ENCODE results near the gene DYNC2LI1. TPM values are rescaled to one million over a fixed set of nuclear protein-coding genes. Genes with fewer than 3 reads are reported as not detected.

Gene DYNC2LI1
- total and polyA plus RNA-seq, 2 donors (not counting 1 experiment from before 2014, with no cell fraction given) = 3.8 to 11.4 TPM

- ATAC-seq (ENCODE audit: low read depth) (no peak), DNase-seq (no peak)
- H3K4me2 ChIP-seq (replicated peaks; ENCODE audit: low read depth, low read length, poor library complexity, severe bottlenecking) = no peak overlapping the region
- no peak for TF ChIP-seq CTCF (IDR thresholded peaks at IDR 0.05)
- TF ChIP-seq EZH2 (IDR thresholded peaks at IDR 0.05; ENCODE audit: borderline replicate concordance, insufficient read depth, low read depth, low read length, poor library complexity, severe bottlenecking) = no peak
- no peak overlapping the region for H3K4me3 Mint-ChIP-seq
- WGBS (ENCODE audit: insufficient coverage) = 15% methylated on average over 54 of the region's 54 CpGs
- H3K4me1 Mint-ChIP-seq = peaks cover 2% of the 10 kb centered on the region
- no peaks in the 10 kb centered on the region for H3K9me3 ChIP-seq (ENCODE audit: control extremely low read depth in 1 of 3, control insufficient read depth in 2 of 3, insufficient read depth in 1 of 3, low read length in 2 of 3)
- no peaks in the 10 kb centered on the region for H4K20me1 ChIP-seq (ENCODE audit: control insufficient read depth, insufficient read depth, low read length, poor library complexity, severe bottlenecking)
- H3K36me3 ChIP-seq (replicated peaks in 1 of 2; ENCODE audit: control extremely low read depth in 1 of 2, control insufficient read depth in 1 of 2, extremely low read depth in 1 of 2, insufficient read depth in 2 of 2, low read length in 1 of 2) = no peaks in the 10 kb centered on the region
- H3K4me3 ChIP-seq (ENCODE audit: control extremely low read depth in 1 of 5, extremely low read depth in 1 of 5, insufficient read depth in 1 of 5, low read depth in 2 of 5, low read length in 4 of 5) = no peak overlapping the region
- peaks cover 24% of the 10 kb centered on the region for H3K27me3 Mint-ChIP-seq
- no peaks in the 10 kb centered on the region for H3K79me2 ChIP-seq (ENCODE audit: control insufficient read depth, insufficient read depth, low read length)
- no peaks in the 10 kb centered on the region for H3K9me3 Mint-ChIP-seq (ENCODE audit: insufficient read depth)
- no peak overlapping the region for H3K27ac Mint-ChIP-seq
- no peak overlapping the region for H2AFZ ChIP-seq (ENCODE audit: insufficient read depth, low read depth, low read length, poor library complexity, severe bottlenecking)
- intact Hi-C loops (cut with micrococcal nuclease) = no loop called here
- no peak overlapping the region for H3K9ac ChIP-seq (ENCODE audit: low read length)
- POLR2A ChIA-PET = no interaction called here
- peaks cover 0 to 19% (median 0%) of the 10 kb centered on the region in 4 experiments for H3K27me3 ChIP-seq (replicated peaks in 1 of 4; ENCODE audit: control extremely low read depth in 1 of 4, control insufficient read depth in 3 of 4, insufficient read depth in 4 of 4, low read length in 3 of 4)
- CTCF ChIA-PET = interaction anchor here (0.6 kb wide), 1 partner anchor 35 kb away, joined by 4 read pairs; no protein-coding TSS in a partner anchor
- no peak overlapping the region for H3K27ac ChIP-seq (ENCODE audit: low read length in 2 of 2)
- no peaks in the 10 kb centered on the region for H3K4me1 ChIP-seq (ENCODE audit: control insufficient read depth in 2 of 2, insufficient read depth in 2 of 2, low read length in 2 of 2)
These were observed 57.9 kb downstream of the DYNC2LI1 start for GRCh38 chr2:43831543-43832294.

GRCh38 chr2:43832457-43832856, 58.6 kb downstream of the DYNC2LI1 start:
- CTCF ChIA-PET = no interaction called here
- TF ChIP-seq EZH2 (IDR thresholded peaks at IDR 0.05; ENCODE audit: borderline replicate concordance, insufficient read depth, low read depth, low read length, poor library complexity, severe bottlenecking) = no peak
- no peak for TF ChIP-seq CTCF (IDR thresholded peaks at IDR 0.05)
- POLR2A ChIA-PET = no interaction called here
- H3K4me1 Mint-ChIP-seq = peaks cover 2% of the 10 kb centered on the region
- 75% methylated on average over 3 of the region's 3 CpGs for WGBS (ENCODE audit: insufficient coverage)
- Histone ChIP-seq H3K9ac (ENCODE audit: low read length) (no peak overlapping the region), H3K79me2 (ENCODE audit: control insufficient read depth, insufficient read depth, low read length) (no peaks in the 10 kb centered on the region), H3K9me3 (ENCODE audit: control extremely low read depth in 1 of 3, control insufficient read depth in 2 of 3, insufficient read depth in 1 of 3, low read length in 2 of 3) (no peaks in the 10 kb centered on the region), H3K4me1 (ENCODE audit: control insufficient read depth in 2 of 2, insufficient read depth in 2 of 2, low read length in 2 of 2) (no peaks in the 10 kb centered on the region), H3K4me2 (replicated peaks; ENCODE audit: low read depth, low read length, poor library complexity, severe bottlenecking) (no peak overlapping the region), H4K20me1 (ENCODE audit: control insufficient read depth, insufficient read depth, low read length, poor library complexity, severe bottlenecking) (no peaks in the 10 kb centered on the region), H3K27ac (ENCODE audit: low read length in 2 of 2) (no peak overlapping the region), H3K36me3 (replicated peaks in 1 of 2; ENCODE audit: control extremely low read depth in 1 of 2, control insufficient read depth in 1 of 2, extremely low read depth in 1 of 2, insufficient read depth in 2 of 2, low read length in 1 of 2) (no peaks in the 10 kb centered on the region), H3K27me3 (replicated peaks in 1 of 4; ENCODE audit: control extremely low read depth in 1 of 4, control insufficient read depth in 3 of 4, insufficient read depth in 4 of 4, low read length in 3 of 4) (peaks cover 0 to 19% (median 0%) of the 10 kb centered on the region in 4 experiments), H3K4me3 (ENCODE audit: control extremely low read depth in 1 of 5, extremely low read depth in 1 of 5, insufficient read depth in 1 of 5, low read depth in 2 of 5, low read length in 4 of 5) (no peak overlapping the region), H2AFZ (ENCODE audit: insufficient read depth, low read depth, low read length, poor library complexity, severe bottlenecking) (no peak overlapping the region)
- peaks cover 24% of the 10 kb centered on the region for H3K27me3 Mint-ChIP-seq
- intact Hi-C loops (cut with micrococcal nuclease) = no loop called here
- no peak for ATAC-seq (ENCODE audit: low read depth)
- no peak overlapping the region for H3K27ac Mint-ChIP-seq
- no peaks in the 10 kb centered on the region for H3K9me3 Mint-ChIP-seq (ENCODE audit: insufficient read depth)
- no peak overlapping the region for H3K4me3 Mint-ChIP-seq
- DNase-seq = no peak

Data from B cell (primary cell).